HUDEP-2 (cell line): ENCODE results near the gene CMTM7.
"Not testable (repeated sequence)": the region's sequence is repeated elsewhere in the genome, so short reads cannot be mapped to it uniquely, and the experiment has no call there.

ENCODE experiments used
- DNase-seq, 76 experiments: peaks; one replicate each; lab custom pipeline; 2025; ENCODE audit not compliant: unreplicated experiment in 76 of 76; lab: John Stamatoyannopoulos, UW

CMTM7 gene

DNA sequence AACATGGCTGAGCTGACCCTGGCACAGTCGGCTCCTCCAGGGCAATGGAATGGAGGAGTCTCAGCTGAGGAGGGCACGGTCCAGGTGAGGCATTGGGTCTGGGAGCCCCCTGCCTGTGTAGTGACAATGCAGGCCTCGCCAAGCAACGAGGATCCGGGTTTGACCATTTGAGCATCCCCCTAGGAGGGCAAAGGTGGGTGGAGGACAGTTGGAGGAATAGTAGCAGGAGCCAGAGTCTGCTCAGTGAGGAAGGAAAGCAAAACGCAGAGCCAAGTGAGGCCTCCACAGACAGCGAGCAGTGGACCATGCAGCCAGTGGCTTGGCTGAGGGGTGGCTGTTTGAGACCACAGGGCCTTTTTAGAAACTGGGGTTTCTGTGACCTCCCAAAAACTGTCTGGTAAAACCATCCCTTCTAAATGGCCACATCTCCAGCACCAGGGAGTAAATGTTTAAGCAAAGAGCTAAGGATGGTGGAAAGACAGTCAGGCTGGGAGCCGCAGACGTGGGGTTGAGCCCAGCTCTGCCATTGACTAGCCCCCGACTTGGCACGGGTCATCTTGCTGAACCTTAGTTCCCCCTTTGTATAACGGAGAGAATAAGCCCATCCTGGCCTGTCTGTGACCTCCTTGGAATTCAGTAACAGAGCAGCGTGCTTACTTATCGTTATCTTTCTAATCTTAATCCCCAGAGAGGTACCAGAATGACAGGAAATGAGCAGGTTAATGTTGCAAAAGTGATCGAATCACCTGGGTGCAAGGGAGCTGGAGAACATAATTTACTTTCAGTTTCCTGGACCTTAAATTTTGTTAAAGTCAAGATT is 64.2 kb downstream of the CMTM7 start:
- DNase-seq: no peak

DNA sequence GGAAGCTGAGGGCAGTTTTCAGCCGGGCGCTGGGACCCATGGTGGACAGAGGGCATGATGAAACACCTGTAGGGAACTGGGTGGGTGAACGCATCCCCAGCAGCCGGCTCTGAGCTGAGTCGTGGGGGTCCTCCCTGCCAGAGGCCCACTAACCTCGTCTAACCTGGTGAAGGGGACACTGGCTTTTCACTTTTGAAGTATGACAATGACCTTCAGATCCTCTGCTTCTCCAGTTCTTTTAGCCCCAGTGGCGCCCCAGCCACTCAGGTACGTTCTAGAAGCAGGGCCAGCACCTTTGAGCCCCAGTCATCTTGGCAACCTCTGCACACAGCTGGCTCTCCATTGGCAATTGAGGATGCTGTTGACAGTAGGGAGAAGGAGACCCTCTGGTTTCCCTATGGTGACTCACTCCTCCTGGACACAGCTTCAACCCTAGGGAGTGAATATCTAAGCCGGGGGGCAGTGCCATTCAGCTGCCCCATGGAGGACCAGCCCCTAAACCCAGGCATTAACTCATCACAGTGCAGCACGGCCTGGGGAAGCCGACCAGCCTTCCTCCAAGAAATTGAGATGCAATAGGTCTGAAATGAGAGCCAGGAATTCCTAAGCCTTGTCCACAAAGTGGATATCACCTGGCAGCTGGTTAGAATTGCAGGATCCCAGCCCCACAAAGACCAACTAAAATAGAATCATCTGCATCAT is 64.9 kb downstream of the CMTM7 start:
- no peak for DNase-seq

DNA sequence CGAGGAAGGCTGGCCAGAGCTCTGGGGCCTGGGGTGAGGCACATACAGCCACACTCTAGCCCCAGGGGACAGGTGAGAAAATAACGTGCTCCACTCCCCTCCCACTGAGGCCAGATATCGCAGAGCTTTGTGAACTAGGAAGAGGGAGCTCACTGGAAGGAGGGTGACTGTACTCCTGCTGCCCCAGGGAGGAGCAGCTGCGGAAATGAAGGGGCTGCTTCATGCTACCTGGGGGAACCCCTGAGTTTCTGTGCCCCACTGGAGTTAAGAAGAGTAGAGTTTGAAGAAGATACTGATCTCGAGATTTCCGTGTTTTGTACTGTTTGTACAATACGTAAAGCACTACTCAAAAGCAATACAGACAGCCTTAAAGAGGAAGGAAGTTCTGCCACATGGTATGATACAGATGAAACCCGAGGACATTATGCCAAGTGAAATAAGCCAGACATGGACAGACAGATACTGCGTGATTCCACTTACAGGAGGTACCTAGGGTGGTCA is 66.4 kb downstream of the CMTM7 start:
- peak in 1 of 76 experiments; percentile 4 for DNase-seq

DNA sequence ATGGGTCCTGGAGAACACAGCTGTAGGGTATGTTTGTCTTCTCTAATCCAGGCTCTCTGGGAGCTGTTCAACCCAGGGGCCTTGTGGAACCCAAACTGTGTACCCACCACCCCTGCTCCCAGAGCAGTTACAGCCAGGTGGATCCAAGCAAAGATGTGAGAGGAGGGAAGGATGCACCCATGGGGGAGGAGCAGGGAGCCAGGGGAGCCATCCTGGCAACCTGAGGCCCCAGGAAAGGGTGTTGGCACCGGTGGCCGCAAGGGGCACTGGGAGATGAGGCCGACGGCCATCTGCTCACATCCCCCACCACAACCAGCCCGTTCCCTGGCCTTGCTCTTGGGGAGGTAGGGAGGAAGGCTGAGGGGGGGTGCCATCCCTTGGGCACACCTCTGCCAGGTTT is 67.8 kb downstream of the CMTM7 start:
- DNase-seq: no peak

DNA sequence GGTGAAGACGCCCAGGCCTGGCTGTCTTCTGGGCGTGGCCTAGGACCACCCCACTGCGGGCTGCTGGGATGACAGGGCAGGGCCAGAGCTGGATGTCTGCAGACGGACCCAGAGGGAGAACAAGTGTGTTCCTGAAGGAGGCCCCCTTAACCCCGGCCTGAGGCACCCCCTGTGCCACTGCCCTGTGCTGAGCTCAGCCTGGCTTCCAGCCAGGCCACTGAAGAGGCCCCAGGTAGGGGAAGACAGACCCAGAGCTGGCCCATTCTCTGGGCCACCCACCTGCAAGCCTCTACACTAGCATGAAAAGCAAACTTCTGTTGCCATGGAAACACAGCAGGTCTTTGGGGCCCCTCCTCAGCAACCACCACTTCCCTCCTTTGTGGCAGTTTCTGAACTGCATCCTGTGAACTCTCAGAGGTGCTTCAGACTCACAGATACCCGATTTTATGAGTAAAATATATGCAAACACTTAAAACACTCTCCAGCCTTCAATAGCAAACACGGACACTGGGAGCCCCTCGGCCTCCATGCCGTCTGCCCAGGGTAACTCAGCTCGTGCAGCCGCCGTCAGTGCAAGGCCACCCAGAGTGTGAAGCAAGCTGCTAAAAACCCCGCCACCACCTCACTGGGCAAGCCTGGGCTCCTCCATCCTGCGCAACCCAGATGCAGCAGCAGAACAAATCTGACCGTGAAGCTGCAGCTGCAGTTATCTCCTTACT is 68.5 kb downstream of the CMTM7 start:
- DNase-seq: no peak

DNA sequence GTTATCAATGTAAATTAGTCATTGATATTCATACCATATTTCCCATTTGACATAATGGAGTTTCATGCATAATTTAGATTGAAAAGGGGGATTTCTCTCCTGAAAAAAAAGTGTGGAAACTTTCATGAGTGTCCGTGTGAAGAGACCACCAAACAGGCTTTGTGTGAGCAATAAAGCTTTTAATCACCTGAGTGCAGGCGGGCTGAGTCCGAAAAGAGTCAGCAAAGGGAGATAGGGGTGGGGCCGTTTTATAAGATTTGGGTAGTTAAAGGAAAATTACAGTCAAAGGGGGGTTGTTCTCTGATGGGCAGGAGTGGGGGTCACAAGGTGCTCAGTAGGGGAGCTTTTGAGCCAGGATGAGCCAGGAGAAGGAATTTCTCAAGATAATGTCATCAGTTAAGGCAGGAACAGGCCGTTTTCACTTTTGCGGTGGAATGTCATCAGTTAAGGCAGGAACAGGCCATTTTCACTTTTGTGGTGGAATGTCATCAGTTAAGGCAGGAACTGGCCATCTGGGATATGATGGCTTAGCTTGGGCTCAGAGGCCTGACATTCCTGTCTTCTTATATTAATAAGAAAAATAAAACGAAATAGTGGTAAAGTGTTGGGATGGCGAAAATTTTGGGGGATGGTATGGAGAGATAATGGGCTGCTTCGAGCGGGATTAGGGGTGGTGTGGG is 69.3 kb downstream of the CMTM7 start:
- DNase-seq: not testable (repeated sequence)

DNA sequence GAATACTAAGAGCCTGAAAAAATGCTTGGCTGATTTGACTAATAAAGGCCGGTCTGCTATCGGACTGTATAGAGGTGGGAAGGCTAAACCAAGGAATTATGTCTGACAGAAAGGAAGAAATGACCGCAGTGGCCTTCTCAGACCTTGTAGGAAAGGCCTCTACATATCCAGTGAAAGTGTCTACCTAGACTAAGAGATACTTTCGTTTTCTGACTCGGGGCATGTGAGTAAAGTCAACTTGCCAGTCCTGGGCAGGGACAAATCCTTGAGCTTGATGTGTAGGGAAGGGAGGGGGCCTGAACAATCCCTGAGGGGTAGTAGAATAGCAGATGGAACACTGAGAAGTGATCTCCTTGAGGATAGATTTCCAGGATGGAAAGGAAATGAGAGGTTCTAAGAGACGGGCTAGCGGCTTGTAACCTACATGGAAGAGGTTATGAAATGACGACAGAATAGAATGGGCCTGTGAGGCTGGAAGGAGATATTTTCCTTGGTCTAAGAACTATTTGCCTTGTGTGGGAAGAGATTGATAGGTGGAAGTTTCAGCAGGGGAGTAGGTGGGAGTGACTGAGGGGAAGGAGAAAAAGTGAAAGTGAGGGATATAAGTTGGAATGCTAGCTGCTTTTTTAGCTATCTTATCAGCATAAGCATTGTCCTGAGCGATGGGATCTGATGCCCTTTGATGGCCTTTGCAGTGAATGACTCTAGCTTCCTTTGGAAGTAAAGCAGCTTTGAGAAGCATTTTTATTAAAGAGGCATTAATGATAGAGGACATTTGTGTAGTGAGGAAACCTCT is 70.7 kb downstream of the CMTM7 start:
- not testable (repeated sequence) for DNase-seq

DNA sequence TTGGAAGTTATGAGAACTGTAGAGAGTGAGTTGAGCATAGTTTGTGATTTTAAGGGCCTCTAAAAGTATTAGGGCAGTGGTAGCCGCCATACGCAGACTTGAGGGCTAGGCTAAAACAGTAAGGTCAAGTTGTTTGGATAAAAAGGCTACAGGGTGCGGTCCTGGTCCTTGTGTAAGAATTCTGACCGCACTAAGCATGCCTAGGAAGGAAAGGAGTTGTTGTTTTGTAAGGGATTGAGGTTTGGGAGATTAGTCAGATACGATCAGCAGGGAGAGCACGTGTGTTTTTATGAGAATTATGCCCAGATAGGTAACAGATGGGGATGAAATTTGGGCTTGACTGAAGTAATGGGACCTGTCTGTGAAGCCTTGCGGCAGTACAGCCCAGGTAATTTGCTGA is 71.8 kb downstream of the CMTM7 start:
- not testable (repeated sequence) for DNase-seq

DNA sequence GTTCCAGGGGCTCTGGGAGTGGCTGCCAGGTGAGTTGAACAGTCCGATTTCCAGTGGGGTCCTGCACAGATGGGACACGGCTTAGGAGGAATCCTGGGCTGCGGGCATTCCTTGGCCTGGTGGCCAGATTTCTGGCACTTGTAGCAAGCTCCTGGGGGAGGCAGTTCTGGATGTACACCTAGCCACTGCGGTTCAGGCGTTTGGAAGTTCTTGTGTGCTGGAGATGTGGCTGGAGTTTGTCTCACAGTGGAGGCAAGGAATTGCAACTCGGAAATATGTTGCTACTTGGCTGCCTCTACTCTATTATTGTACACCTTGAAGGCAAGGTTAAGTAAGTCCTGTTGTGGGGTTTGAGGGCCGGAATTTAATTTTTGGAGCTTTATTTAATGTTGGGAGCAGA is 73.1 kb downstream of the CMTM7 start:
- DNase-seq: not testable (repeated sequence)

DNA sequence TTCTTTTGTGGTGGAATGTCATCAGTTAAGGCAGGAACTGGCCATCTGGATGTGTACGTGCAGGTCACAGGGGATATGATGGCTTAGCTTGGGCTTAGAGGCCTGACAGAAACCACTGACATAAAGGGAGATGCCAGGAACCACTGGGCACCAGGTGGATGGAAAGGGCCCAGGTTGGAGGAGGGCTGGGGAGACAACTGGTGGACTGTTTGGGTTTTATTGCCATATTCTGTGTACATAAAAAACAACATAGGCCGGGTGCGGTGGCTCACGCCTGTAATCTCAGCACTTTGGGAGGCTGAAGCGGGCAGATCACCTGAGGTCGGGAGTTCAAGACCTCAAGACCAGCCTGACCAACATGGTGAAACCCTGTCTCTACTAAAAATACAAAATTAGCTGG is 75.2 kb downstream of the CMTM7 start:
- not testable (repeated sequence) for DNase-seq

DNA sequence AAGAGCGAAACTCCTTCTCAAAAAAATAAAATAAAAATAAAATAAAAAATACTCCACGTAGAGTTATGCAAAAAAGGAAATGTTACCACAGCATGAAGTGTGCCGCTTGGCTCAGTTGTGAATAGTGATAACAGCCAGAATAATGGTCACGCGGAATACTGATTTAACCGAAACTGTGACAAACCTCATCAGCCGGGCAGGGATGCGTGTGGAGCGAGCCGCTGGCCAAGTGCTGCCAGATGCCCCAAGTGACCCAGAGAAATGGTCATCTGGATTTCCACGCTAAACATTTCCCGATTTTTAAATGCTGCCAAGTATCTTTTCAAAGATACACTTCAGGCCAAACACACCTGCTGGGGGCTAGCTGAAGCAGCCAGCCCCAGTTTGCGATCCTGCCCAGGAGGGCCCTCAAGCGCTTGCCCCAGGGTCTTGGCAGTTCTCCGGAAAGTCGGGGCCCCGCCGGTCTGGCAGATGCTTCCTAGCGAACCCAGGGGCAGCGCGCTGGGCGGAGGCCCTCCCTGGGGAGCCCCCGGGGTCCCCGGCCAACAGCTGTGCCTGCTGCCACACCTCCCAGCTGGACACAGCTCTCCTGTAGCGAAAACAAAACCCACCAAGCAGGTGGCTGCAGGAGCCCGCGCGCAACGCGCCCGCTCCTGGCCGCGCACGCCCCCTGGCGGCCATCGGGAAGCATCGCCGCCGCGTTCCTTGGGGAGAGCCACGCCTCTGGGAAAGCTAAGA is 75.8 kb downstream of the CMTM7 start:
- peak in 50 of 76 experiments; percentile 2 to 63 (median 29) for DNase-seq

DNA sequence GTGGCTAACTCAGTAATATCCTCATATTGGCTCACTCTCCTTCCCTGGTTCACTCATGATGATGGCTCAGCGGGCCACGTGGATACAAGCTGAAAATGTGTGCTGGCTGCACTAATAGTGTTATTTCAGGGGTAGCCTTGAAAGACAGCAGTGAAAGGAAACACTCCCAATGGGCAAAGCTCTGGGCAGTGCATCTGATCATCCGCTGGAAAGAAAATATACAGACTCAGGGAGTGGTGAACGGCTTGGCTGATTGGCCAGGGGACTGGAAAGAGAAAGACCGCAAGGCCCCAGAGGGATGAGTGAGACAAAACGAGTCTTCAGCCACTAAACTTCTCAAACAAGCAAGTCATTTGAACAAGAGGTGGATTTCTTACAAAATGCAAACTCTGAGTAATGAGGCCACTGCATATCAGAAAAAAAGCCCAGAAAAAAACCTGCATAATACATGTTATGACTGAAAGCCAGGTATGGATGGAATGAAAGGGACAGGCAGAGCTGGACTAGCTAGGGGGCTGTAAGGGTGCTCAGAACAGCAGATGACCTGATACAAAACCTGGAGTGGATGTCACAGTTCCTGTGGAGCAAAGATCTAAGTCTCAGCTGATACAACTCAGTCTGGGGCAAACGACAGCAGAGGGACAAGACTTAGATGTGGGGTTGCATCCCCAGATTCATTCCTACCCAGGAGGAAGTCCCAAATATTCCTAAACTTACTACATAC is 77.7 kb downstream of the CMTM7 start:
- no peak for DNase-seq

DNA sequence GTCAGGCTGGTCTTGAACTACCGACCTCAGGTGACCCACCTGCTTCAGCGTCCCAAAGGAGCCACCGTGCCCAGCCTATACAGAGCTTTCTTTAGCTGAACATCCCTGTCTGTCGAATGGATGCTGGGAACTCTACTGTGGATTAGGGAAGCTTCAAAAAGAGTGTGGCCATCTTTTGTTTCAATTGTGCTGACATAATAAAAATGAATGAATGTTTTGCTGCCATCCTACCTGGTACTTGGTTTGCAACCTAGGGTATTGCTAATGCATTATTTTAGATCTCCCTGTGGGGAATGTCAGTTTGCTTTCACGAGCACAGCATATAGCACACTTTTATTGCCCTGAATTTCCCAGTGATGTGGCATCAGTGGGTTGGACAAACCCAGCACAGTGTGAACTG is 78.7 kb downstream of the CMTM7 start:
- no peak for DNase-seq

DNA sequence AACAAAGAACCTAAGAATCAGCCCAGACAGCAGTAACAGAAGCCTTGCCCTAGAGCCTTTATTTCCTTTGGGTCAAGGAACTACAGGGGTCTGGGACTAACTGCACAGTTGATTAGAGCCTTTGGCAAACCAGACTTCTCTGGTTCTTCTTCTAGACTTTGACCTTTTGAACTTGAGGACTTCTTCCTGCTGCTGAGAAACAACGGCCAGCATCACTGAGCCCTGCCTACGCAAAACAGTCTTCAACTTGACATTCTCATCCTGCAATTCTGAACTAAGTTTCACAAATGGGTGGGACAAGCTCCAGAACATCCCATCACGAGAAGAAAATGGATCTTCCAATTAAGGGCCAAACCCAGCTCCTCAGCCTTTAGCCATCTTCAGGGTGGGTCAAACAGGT is 79.6 kb downstream of the CMTM7 start:
- no peak for DNase-seq

DNA sequence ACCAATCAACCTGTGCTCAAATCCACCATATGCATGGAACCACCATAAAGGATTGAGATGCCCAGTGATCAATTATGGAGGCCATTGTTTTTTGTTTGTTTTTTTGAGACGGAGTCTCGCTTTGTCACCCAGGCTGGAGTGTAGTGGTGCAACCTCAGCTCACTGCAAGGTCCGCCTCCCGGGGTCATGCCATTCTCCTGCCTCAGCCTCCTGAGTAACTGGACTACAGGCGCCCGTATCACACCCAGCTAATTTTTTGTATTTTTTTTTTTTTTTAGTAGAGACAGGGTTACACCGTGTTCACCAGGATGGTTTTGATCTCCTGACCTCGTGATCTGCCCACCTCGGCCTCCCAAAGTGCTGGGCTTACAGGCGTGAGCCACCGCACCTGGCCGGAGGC is 80.5 kb downstream of the CMTM7 start:
- DNase-seq: not testable (repeated sequence)

DNA sequence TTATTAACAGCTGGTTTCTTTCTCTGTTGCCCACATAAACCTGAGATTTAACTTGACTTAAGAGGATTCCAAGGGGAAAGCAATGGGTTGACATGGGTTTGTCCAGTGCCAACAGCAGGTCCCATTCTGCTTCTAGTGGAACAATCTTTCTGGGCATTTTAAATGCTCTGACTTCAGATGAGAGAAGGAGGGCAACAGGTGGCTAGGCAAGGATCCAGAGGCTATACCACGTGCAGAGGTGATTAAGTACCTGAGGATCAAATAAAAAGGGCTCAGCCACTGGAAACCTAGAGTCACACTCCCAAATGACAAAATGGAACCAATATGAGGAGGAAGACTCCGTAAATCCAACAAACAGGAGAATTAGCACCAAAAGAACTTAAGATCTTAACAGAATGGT is 82.5 kb downstream of the CMTM7 start:
- DNase-seq: no peak

DNA sequence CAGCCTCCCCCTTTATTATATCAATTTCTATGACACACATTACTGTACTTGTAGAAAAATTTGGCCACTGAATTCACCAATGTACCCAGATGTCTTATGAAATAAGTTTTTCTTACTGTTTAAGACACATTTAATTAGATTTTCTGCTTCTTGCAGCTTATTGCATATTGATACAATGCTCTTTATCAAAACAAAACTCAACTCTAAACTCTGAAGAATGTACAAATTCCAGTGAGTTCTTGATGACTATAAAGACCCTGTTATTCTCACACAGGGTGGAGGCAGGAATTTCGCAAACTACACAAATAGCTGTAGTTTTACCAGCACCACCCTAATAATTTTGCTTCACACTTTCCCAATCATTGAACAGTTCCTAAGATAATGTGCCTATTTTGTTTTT is 89.0 kb downstream of the CMTM7 start:
- DNase-seq: no peak

DNA sequence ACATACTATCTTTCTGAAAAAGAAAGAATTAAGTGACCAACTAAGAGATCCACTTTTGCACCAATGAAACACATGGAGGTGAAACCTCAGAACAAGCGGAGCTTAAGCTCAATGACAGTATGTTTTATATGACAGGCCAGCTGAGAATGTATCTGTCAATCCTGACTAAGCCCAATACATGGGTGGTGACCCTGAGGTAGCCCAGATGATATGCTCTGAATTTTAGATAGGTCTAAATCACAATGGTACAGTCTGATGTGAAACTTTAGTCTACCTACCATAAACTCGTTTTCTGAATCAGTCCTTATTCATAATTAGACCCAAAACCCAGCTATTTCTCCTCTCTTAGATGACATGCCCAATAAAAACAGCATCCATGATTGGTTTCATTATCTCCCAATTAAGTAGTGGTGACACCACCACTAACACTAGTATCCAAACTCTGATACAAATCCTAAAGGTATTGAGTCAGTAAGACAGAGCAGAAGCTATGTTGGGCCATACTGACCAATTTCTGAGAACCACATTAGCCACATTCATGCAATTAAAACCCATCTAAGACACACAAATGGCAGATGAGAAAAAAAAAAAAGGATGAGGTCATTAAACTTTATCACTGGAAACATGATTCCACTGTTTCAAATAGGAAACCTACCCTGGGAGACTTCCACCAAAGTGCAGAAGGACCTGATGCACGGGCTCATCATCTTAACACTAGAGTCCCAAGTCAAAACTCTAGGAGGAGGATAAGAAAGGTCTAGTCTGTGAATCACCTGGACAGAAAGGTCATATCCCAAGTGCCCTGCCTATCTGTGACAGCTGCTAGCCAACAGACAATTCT is 90.4 kb downstream of the CMTM7 start:
- peak in 1 of 76 experiments; percentile 2 for DNase-seq
